CD8-positive, alpha-beta memory T cell (primary cell): Measurements from ENCODE around the gene TSHZ3. TPM values are rescaled to one million over a fixed set of nuclear protein-coding genes. Genes with fewer than 3 reads are reported as not detected.
A peak's percentile ranks its signal among the peaks of the same experiment; 100 is the strongest.

ENCODE experiments used
- CTCF ChIA-PET: fragments of 350-600 bp; sonication (Branson Sonifier 250); formaldehyde crosslinking; loops from one replicate; lab custom pipeline; 2021; ENCODE audit warnings: antibody characterized with exemption; lab: Charles Lee
- POLR2A ChIA-PET: fragments of 350-600 bp; sonication (Branson Sonifier 250); formaldehyde crosslinking; loops from one replicate; lab custom pipeline; 2021; ENCODE audit warnings: antibody characterized with exemption; lab: Charles Lee
- DNase-seq, 5 donors: peaks; one replicate each; pipeline versions ENCODE4 v3.0.0 to v3.0.0-alpha.2; 2020 to 2022; ENCODE audit warnings: mixed read lengths in 1 of 5
- H3K27ac ChIP-seq: one replicate; pipeline ENCODE4 v1.7.0; 2013; ENCODE audit warnings: low read depth, mild to moderate bottlenecking, low read length, moderate library complexity
- H3K27me3 ChIP-seq: 2 replicates; pipeline ENCODE4 v1.7.0; 2013; ENCODE audit warnings: low read length, mild to moderate bottlenecking; ENCODE audit not compliant: insufficient read depth, poor library complexity, severe bottlenecking
- H3K36me3 ChIP-seq: 2 replicates; pipeline ENCODE4 v1.7.0; 2013; ENCODE audit warnings: mild to moderate bottlenecking, low read length, moderate library complexity; ENCODE audit not compliant: insufficient read depth
- H3K4me1 ChIP-seq: 2 replicates; pipeline ENCODE4 v1.7.0; 2013; ENCODE audit warnings: mild to moderate bottlenecking, low read length, moderate library complexity; ENCODE audit not compliant: insufficient read depth
- H3K4me3 ChIP-seq: 2 replicates; pipeline ENCODE4 v1.7.0; 2013; ENCODE audit warnings: mild to moderate bottlenecking, low read length
- H3K9me3 ChIP-seq: 2 replicates; pipeline ENCODE4 v1.7.0; 2013; ENCODE audit warnings: mild to moderate bottlenecking, low read length
- H3K27ac Mint-ChIP-seq, 8 donors: one replicate each; pipeline ENCODE4 v1.8.0; 2020 to 2021; ENCODE audit warnings: mixed read lengths in 8 of 8, mild to moderate bottlenecking in 6 of 8, inconsistent platforms in 3 of 8, moderate library complexity in 3 of 8
- H3K27me3 Mint-ChIP-seq, 2 donors: one replicate each; pipeline ENCODE4 v1.8.0; 2020 to 2021; ENCODE audit warnings: mixed read lengths in 2 of 2, mild to moderate bottlenecking in 1 of 2, moderate library complexity in 1 of 2
- H3K36me3 Mint-ChIP-seq, 3 donors: one replicate each; pipeline ENCODE4 v1.8.0; 2020 to 2021; ENCODE audit warnings: mixed read lengths in 3 of 3, inconsistent platforms in 1 of 3, mild to moderate bottlenecking in 1 of 3
- H3K4me1 Mint-ChIP-seq, 3 donors: one replicate each; pipeline ENCODE4 v1.8.0; 2020 to 2021; ENCODE audit warnings: mixed read lengths in 3 of 3, inconsistent platforms in 1 of 3, mild to moderate bottlenecking in 1 of 3
- H3K4me3 Mint-ChIP-seq, 7 donors: one replicate each; pipeline ENCODE4 v1.8.0; 2020 to 2021; ENCODE audit warnings: mixed read lengths in 7 of 7, mild to moderate bottlenecking in 6 of 7, moderate library complexity in 4 of 7, inconsistent platforms in 2 of 7
- H3K9me3 Mint-ChIP-seq, 5 donors: one replicate each; pipeline ENCODE4 v1.8.0; 2020 to 2022; ENCODE audit warnings: mixed read lengths in 5 of 5, mild to moderate bottlenecking in 3 of 5, moderate library complexity in 2 of 5, inconsistent platforms in 1 of 5
- polyA plus RNA-seq: library from polyadenylated mRNA; unstranded; fragments of 300-500 nt; fragmentation: Illumina TruSeq; gene quantifications from one replicate; pipeline ENCODE4 v1.2.3, GENCODE V29; 2021
- total RNA-seq, 2 experiments: library from RNA; stranded (reverse); gene quantifications; one replicate each; pipeline ENCODE4 v1.2.3, GENCODE V29; 2021

The TSHZ3 gene
- total and polyA plus RNA-seq, 3 experiments from 2014 or later = 0.35 to 1.1 (median 0.38) TPM

GRCh38 chr19:31258211-31259052 is 90.8 kb downstream of the TSHZ3 start:
- CTCF ChIA-PET = no interaction called here
- Histone ChIP-seq H3K36me3 (no peaks in the 10 kb centered on the region), H3K4me3 (no peak overlapping the region), H3K4me1 (no peaks in the 10 kb centered on the region), H3K27me3 (no peaks in the 10 kb centered on the region), H3K27ac (no peak overlapping the region), H3K9me3 (no peaks in the 10 kb centered on the region)
- no peak for DNase-seq
- H3K4me3 Mint-ChIP-seq = no peak overlapping the region
- peak overlapping the region in 1 of 8 donors; percentile 24 for H3K27ac Mint-ChIP-seq
- no peaks in the 10 kb centered on the region for H3K9me3 Mint-ChIP-seq
- H3K27me3 Mint-ChIP-seq = peaks cover 1 to 42% of the 10 kb centered on the region in 2 donors
- H3K36me3 Mint-ChIP-seq = peaks cover 0 to 3% (median 0%) of the 10 kb centered on the region in 3 donors
- POLR2A ChIA-PET = no interaction called here
- peaks cover 0 to 10% (median 10%) of the 10 kb centered on the region in 3 donors for H3K4me1 Mint-ChIP-seq

DNA sequence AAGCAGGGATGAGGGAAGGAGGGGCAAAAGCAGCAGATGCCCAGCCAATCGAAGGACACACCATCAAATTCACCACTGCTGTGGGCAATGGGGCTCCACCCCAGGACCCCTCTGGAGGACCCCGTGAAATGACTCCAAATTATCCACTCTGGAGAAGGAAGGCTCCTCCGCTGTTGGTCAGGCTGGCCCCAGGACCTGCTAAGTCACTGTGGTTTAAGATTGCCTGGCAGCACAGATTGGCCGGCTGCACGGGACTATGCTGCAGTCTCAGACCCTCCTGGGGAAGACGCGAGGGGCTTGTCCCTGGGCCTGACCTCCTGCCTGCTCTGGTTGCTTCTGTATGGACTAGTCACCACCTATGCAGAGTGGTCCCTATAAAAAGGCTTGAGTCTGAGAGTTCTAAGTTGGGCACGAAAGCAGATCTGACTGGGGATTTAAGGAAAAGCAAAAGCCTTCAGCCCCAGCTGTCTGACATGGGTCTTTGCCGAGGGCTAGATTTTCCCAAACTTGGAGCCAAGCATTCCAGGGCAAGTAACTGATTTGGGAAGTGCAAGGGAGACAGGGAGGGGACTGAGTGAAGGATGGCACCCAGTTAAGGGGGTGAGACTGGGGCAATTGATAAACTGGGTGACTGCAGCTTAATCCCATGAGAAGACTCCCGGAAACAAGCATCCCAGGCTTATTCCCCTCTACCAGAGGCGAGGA is 91.7 kb downstream of the TSHZ3 start:
- DNase-seq = no peak
- POLR2A ChIA-PET = no interaction called here
- Histone ChIP-seq H3K9me3 (no peaks in the 10 kb centered on the region), H3K27ac (no peak overlapping the region), H3K27me3 (no peaks in the 10 kb centered on the region), H3K36me3 (no peaks in the 10 kb centered on the region), H3K4me1 (no peaks in the 10 kb centered on the region), H3K4me3 (no peak overlapping the region)
- H3K4me3 Mint-ChIP-seq = no peak overlapping the region
- CTCF ChIA-PET = no interaction called here
- peaks cover 0 to 3% (median 0%) of the 10 kb centered on the region in 3 donors for H3K36me3 Mint-ChIP-seq
- H3K27ac Mint-ChIP-seq = no peak overlapping the region
- H3K4me1 Mint-ChIP-seq = peaks cover 0 to 10% (median 10%) of the 10 kb centered on the region in 3 donors
- no peaks in the 10 kb centered on the region for H3K9me3 Mint-ChIP-seq
- peaks cover 1 to 36% of the 10 kb centered on the region in 2 donors for H3K27me3 Mint-ChIP-seq

GRCh38 chr19:31257025-31257424 is 92.2 kb downstream of the TSHZ3 start:
- Histone ChIP-seq H3K27ac (no peak overlapping the region), H3K27me3 (no peaks in the 10 kb centered on the region), H3K4me3 (no peak overlapping the region), H3K4me1 (no peaks in the 10 kb centered on the region), H3K9me3 (no peaks in the 10 kb centered on the region), H3K36me3 (no peaks in the 10 kb centered on the region)
- DNase-seq = no peak
- no peak overlapping the region for H3K4me3 Mint-ChIP-seq
- CTCF ChIA-PET = no interaction called here
- H3K4me1 Mint-ChIP-seq = peaks cover 0 to 10% (median 7%) of the 10 kb centered on the region in 3 donors
- POLR2A ChIA-PET = no interaction called here
- H3K27ac Mint-ChIP-seq = no peak overlapping the region
- peaks cover 0 to 3% (median 0%) of the 10 kb centered on the region in 3 donors for H3K36me3 Mint-ChIP-seq
- no peaks in the 10 kb centered on the region for H3K9me3 Mint-ChIP-seq
- peaks cover 1 to 35% of the 10 kb centered on the region in 2 donors for H3K27me3 Mint-ChIP-seq

GRCh38 chr19:31256593-31256960 is 92.7 kb downstream of the TSHZ3 start:
- no peak for DNase-seq
- Mint-ChIP-seq H3K36me3 (peaks cover 0 to 3% (median 0%) of the 10 kb centered on the region in 3 donors), H3K4me1 (peaks cover 0 to 6% (median 3%) of the 10 kb centered on the region in 3 donors), H3K9me3 (no peaks in the 10 kb centered on the region), H3K27ac (no peak overlapping the region), H3K4me3 (no peak overlapping the region), H3K27me3 (peaks cover 1 to 32% of the 10 kb centered on the region in 2 donors)
- no peaks in the 10 kb centered on the region for H3K36me3 ChIP-seq
- ChIA-PET CTCF (no interaction called here), POLR2A (no interaction called here)
- H3K4me1 ChIP-seq = no peaks in the 10 kb centered on the region
- no peak overlapping the region for H3K27ac ChIP-seq
- H3K4me3 ChIP-seq = no peak overlapping the region
- no peaks in the 10 kb centered on the region for H3K9me3 ChIP-seq
- no peaks in the 10 kb centered on the region for H3K27me3 ChIP-seq

GRCh38 chr19:31255831-31256592 is 93.2 kb downstream of the TSHZ3 start:
- Histone ChIP-seq H3K4me3 (no peak overlapping the region), H3K27ac (no peak overlapping the region), H3K36me3 (no peaks in the 10 kb centered on the region), H3K9me3 (no peaks in the 10 kb centered on the region), H3K27me3 (no peaks in the 10 kb centered on the region), H3K4me1 (no peaks in the 10 kb centered on the region)
- no peak overlapping the region for H3K27ac Mint-ChIP-seq
- no peak for DNase-seq
- CTCF ChIA-PET = no interaction called here
- POLR2A ChIA-PET = no interaction called here
- no peak overlapping the region for H3K4me3 Mint-ChIP-seq
- peaks cover 0 to under 1% (median 0%) of the 10 kb centered on the region in 3 donors for H3K4me1 Mint-ChIP-seq
- no peaks in the 10 kb centered on the region for H3K9me3 Mint-ChIP-seq
- H3K36me3 Mint-ChIP-seq = peaks cover 0 to 3% (median 0%) of the 10 kb centered on the region in 3 donors
- H3K27me3 Mint-ChIP-seq = peaks cover 1 to 27% of the 10 kb centered on the region in 2 donors

GRCh38 chr19:31255174-31255799 is 93.9 kb downstream of the TSHZ3 start:
- Histone ChIP-seq H3K4me3 (no peak overlapping the region), H3K27me3 (no peaks in the 10 kb centered on the region), H3K9me3 (no peaks in the 10 kb centered on the region), H3K27ac (no peak overlapping the region), H3K36me3 (no peaks in the 10 kb centered on the region), H3K4me1 (no peaks in the 10 kb centered on the region)
- no peaks in the 10 kb centered on the region for H3K9me3 Mint-ChIP-seq
- no peak overlapping the region for H3K27ac Mint-ChIP-seq
- DNase-seq = no peak
- peaks cover 1 to 26% of the 10 kb centered on the region in 2 donors for H3K27me3 Mint-ChIP-seq
- H3K36me3 Mint-ChIP-seq = peaks cover 0 to 3% (median 0%) of the 10 kb centered on the region in 3 donors
- POLR2A ChIA-PET = no interaction called here
- H3K4me1 Mint-ChIP-seq = no peaks in the 10 kb centered on the region
- CTCF ChIA-PET = no interaction called here
- H3K4me3 Mint-ChIP-seq = no peak overlapping the region

DNA sequence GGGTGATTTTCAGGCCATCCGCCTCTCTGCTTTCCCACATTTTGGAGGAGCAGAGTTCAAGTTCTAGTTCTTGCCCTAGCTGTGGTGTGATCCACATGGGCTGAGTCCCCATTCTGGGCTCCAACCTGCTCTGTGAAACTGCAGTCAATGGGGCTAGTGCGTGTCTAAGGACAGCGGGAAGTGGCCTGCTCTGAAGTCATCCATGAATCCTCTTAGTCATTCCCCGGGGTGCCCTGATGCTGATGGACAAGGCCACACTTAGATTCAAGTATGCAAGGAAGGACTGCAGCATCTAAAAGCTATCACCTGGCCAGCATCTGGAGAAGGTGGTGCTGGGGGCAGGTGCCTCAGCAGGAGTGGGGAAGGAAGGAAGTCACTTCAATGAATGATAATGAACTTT is 94.6 kb downstream of the TSHZ3 start:
- Histone ChIP-seq H3K9me3 (no peaks in the 10 kb centered on the region), H3K4me3 (no peak overlapping the region), H3K27ac (no peak overlapping the region), H3K36me3 (no peaks in the 10 kb centered on the region), H3K27me3 (no peaks in the 10 kb centered on the region), H3K4me1 (no peaks in the 10 kb centered on the region)
- Mint-ChIP-seq H3K36me3 (peaks cover 0 to 3% (median 0%) of the 10 kb centered on the region in 3 donors), H3K9me3 (no peaks in the 10 kb centered on the region), H3K4me3 (no peak overlapping the region), H3K27me3 (peaks cover 4 to 24% of the 10 kb centered on the region in 2 donors), H3K4me1 (no peaks in the 10 kb centered on the region), H3K27ac (no peak overlapping the region)
- CTCF ChIA-PET = no interaction called here
- POLR2A ChIA-PET = no interaction called here
- no peak for DNase-seq
